DND-41 (cell line): ENCODE results near the gene TMEM18.

Experiments used
- ATAC-seq: fragments of 200-7000 bp; cut with Tn5 transposase; 3 replicates; pipeline ENCODE4 v1.9.1; 2021; ENCODE audit warnings: low read depth; ENCODE audit not compliant: insufficient read depth
- DNase-seq: peaks from one replicate; pipeline ENCODE4 v3.0.0-alpha.2; 2020
- H2AFZ ChIP-seq: 2 replicates; pipeline ENCODE4 v1.6.0; 2012; ENCODE audit warnings: low read depth, low read length
- H3K27ac ChIP-seq: 2 replicates; pipeline ENCODE4 v1.5.1; 2012; ENCODE audit warnings: low read length, inconsistent platforms
- H3K27me3 ChIP-seq: fragments of 200-600 bp; sonication (generic); 2 replicates; pipeline ENCODE4 v1.6.0; 2012; ENCODE audit warnings: low read length, mild to moderate bottlenecking, inconsistent platforms; ENCODE audit not compliant: insufficient read depth, poor library complexity
- H3K36me3 ChIP-seq: 2 replicates; pipeline ENCODE4 v1.5.1; 2012; ENCODE audit warnings: low read length, inconsistent platforms; ENCODE audit not compliant: insufficient read depth
- H3K4me1 ChIP-seq: 2 replicates; pipeline ENCODE4 v1.5.1; 2012; ENCODE audit warnings: mild to moderate bottlenecking, low read length; ENCODE audit not compliant: insufficient read depth
- H3K4me2 ChIP-seq: 2 replicates; pipeline ENCODE4 v1.6.0; 2012; ENCODE audit warnings: mild to moderate bottlenecking, moderate library complexity, low read length, inconsistent platforms; ENCODE audit not compliant: insufficient read depth
- H3K4me3 ChIP-seq, 2 experiments: fragments of 200-600 bp in 1 of 2; shearing (Covaris generic) in 1 of 2; 2 replicates each; pipeline ENCODE4 v1.5.1; 2012 to 2016; ENCODE audit warnings: inconsistent platforms in 2 of 2, low read length in 2 of 2, mild to moderate bottlenecking in 2 of 2, low read depth in 1 of 2, moderate library complexity in 1 of 2
- H3K79me2 ChIP-seq: 2 replicates; pipeline ENCODE4 v1.6.0; 2012; ENCODE audit warnings: low read length, inconsistent platforms; ENCODE audit not compliant: insufficient read depth
- H3K9ac ChIP-seq: 2 replicates; pipeline ENCODE4 v1.6.0; 2012; ENCODE audit warnings: low read depth, mild to moderate bottlenecking, inconsistent platforms, low read length, moderate library complexity
- H3K9me3 ChIP-seq: 2 replicates; pipeline ENCODE4 v1.5.1; 2012; ENCODE audit warnings: low read length, moderate library complexity, mild to moderate bottlenecking, inconsistent platforms; ENCODE audit not compliant: insufficient read depth, severe bottlenecking
- H4K20me1 ChIP-seq: 2 replicates; pipeline ENCODE4 v1.6.0; 2012; ENCODE audit warnings: low read length; ENCODE audit not compliant: insufficient read depth
- CTCF ChIP-seq: IDR thresholded peaks from 2 replicates; pipeline ENCODE4 v1.5.1; 2012; ENCODE audit warnings: borderline replicate concordance, low read length, moderate library complexity, mild to moderate bottlenecking; ENCODE audit not compliant: poor library complexity, severe bottlenecking; ENCODE audit errors: extremely low read depth
- EZH2 ChIP-seq: IDR thresholded peaks from 3 replicates; pipeline ENCODE4 v1.6.1; 2012; ENCODE audit warnings: borderline replicate concordance, low read depth, mild to moderate bottlenecking, moderate library complexity, low read length, inconsistent platforms; ENCODE audit not compliant: severe bottlenecking

The TMEM18 gene

DNA sequence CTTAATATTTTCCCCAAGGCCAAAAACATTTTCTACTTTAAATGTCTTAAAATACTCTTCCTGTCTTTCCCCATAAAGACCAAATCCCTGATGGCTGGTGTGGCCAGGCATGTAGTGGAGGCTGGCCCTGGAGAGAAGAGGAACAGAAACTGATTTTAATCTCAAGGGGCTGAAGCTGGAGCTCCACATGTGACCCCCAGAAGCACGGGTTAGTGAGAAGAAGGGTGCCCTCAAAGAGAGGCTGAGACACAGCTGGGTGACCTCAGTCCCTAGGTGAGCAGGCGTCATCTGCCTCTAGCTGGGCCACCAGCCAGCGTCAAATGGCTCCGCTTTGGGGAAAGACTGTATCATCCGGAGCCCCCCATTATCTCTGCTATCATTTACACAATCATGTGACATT, 19.3 kb upstream of the TMEM18 start:
- DNase-seq, result no peak

GRCh38 chr2:694906-695510, 17.8 kb upstream of the TMEM18 start:
- Histone ChIP-seq H3K9ac (no peak overlapping the region), H2AFZ (no peak overlapping the region), H3K9me3 (peaks cover 3% of the 10 kb centered on the region), H3K79me2 (no peaks in the 10 kb centered on the region), H3K36me3 (no peaks in the 10 kb centered on the region), H3K27ac (no peak overlapping the region), H3K4me3 (no peak overlapping the region), H3K4me1 (no peaks in the 10 kb centered on the region), H3K27me3 (no peaks in the 10 kb centered on the region), H4K20me1 (no peaks in the 10 kb centered on the region), H3K4me2 (no peak overlapping the region)
- no peak for ATAC-seq
- DNase-seq, result no peak
- TF ChIP-seq EZH2 (no peak), CTCF (no peak)

More for the DNA sequence above, 19.3 kb upstream of the TMEM18 start:
- H3K4me2 ChIP-seq, result no peak overlapping the region
- no peak overlapping the region for H3K27ac ChIP-seq
- ATAC-seq, result no peak
- H3K4me3 ChIP-seq, result no peak overlapping the region
- H2AFZ ChIP-seq, result no peak overlapping the region
- no peak overlapping the region for H3K9ac ChIP-seq
- no peaks in the 10 kb centered on the region for H3K27me3 ChIP-seq
- no peaks in the 10 kb centered on the region for H3K36me3 ChIP-seq
- TF ChIP-seq CTCF (no peak), EZH2 (no peak)
- H4K20me1 ChIP-seq, result no peaks in the 10 kb centered on the region
- no peaks in the 10 kb centered on the region for H3K79me2 ChIP-seq
- no peaks in the 10 kb centered on the region for H3K4me1 ChIP-seq
- H3K9me3 ChIP-seq, result peaks cover 5% of the 10 kb centered on the region

DNA sequence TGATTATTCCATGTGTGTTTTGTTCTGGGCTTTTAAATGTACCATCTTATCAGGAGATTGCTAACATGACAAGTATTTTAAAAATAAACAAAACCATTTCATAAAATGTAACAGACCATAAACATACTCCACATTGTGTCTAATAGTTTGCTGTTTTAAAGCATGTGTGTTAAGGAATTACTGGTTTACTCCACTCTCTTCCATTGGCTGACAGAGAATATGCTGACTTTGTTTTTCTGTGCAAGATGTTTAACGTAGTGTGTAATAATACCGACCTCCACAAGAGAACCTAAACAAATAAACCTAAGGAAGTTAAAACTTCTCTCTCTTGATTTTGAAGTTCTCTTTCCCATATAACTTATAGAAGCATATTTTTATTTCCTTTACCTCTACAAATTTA, 17.0 kb upstream of the TMEM18 start:
- H3K9ac ChIP-seq, result no peak overlapping the region
- ATAC-seq, result no peak
- H3K79me2 ChIP-seq, result no peaks in the 10 kb centered on the region
- H3K36me3 ChIP-seq, result no peaks in the 10 kb centered on the region
- H3K4me2 ChIP-seq, result no peak overlapping the region
- H3K27ac ChIP-seq, result no peak overlapping the region
- no peak for TF ChIP-seq CTCF
- TF ChIP-seq EZH2, result no peak
- no peaks in the 10 kb centered on the region for H4K20me1 ChIP-seq
- H2AFZ ChIP-seq, result no peak overlapping the region
- no peaks in the 10 kb centered on the region for H3K9me3 ChIP-seq
- no peak for DNase-seq
- H3K4me1 ChIP-seq, result no peaks in the 10 kb centered on the region
- H3K27me3 ChIP-seq, result no peaks in the 10 kb centered on the region
- H3K4me3 ChIP-seq, result no peak overlapping the region
